ENCODE measurements around the gene HHIP.

GRCh38 chr4:144718958-144719512 lies 73.1 kb downstream of the HHIP start:
- TF ChIP-seq, protein P1, sequence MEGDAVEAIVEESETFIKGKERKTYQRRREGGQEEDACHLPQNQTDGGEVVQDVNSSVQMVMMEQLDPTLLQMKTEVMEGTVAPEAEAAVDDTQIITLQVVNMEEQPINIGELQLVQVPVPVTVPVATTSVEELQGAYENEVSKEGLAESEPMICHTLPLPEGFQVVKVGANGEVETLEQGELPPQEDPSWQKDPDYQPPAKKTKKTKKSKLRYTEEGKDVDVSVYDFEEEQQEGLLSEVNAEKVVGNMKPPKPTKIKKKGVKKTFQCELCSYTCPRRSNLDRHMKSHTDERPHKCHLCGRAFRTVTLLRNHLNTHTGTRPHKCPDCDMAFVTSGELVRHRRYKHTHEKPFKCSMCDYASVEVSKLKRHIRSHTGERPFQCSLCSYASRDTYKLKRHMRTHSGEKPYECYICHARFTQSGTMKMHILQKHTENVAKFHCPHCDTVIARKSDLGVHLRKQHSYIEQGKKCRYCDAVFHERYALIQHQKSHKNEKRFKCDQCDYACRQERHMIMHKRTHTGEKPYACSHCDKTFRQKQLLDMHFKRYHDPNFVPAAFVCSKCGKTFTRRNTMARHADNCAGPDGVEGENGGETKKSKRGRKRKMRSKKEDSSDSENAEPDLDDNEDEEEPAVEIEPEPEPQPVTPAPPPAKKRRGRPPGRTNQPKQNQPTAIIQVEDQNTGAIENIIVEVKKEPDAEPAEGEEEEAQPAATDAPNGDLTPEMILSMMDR (IDR thresholded peaks at IDR 0.05): no peak
- no peak for TF ChIP-seq EZH2 (IDR thresholded peaks at IDR 0.05)

Measured in neural progenitor cell (in vitro differentiated cells).